ENCODE measurements around the gene AGBL1.
A peak's percentile ranks its signal among the peaks of the same experiment; 100 is the strongest.

The AGBL1 gene

GRCh38 chr15:86063356-86064095, 16.1 kb upstream of the AGBL1 start:
- in situ Hi-C loops (cut with MboI; ENCODE audit: low sequenced_read_pairs): no loop called here
- peaks cover 29% of the 10 kb centered on the region for H3K27me3 ChIP-seq (ENCODE audit: low read depth)
- H3K36me3 ChIP-seq (replicated peaks): no peaks in the 10 kb centered on the region
- H3K9me3 ChIP-seq: no peaks in the 10 kb centered on the region
- H3K4me3 ChIP-seq: no peak overlapping the region
- DNase-seq (ENCODE audit: low spot score in 2 of 2): no peak
- no peaks in the 10 kb centered on the region for H3K4me1 ChIP-seq

- Histone ChIP-seq H3K4me1 (no peaks in the 10 kb centered on the region), H3K27me3 (ENCODE audit: low read depth) (peaks cover 29% of the 10 kb centered on the region), H3K36me3 (replicated peaks) (no peaks in the 10 kb centered on the region), H3K4me3 (no peak overlapping the region), H3K9me3 (no peaks in the 10 kb centered on the region)
- in situ Hi-C loops (cut with MboI; ENCODE audit: low sequenced_read_pairs): no loop called here
- no peak for DNase-seq (ENCODE audit: low spot score in 2 of 2)
Measured at GRCh38 chr15:86064326-86064725, 15.3 kb upstream of the AGBL1 start.

GRCh38 chr15:86066174-86066834, 13.4 kb upstream of the AGBL1 start:
- no peak for DNase-seq (ENCODE audit: low spot score in 2 of 2)
- Histone ChIP-seq H3K27me3 (ENCODE audit: low read depth) (peaks cover 29% of the 10 kb centered on the region), H3K4me1 (no peaks in the 10 kb centered on the region), H3K36me3 (replicated peaks) (no peaks in the 10 kb centered on the region), H3K4me3 (no peak overlapping the region), H3K9me3 (no peaks in the 10 kb centered on the region)
- in situ Hi-C loops (cut with MboI; ENCODE audit: low sequenced_read_pairs): no loop called here

GRCh38 chr15:86073281-86073680, 6.4 kb upstream of the AGBL1 start:
- Histone ChIP-seq H3K36me3 (replicated peaks) (no peaks in the 10 kb centered on the region), H3K9me3 (no peaks in the 10 kb centered on the region), H3K4me3 (no peak overlapping the region), H3K27me3 (ENCODE audit: low read depth) (peaks cover 15% of the 10 kb centered on the region; the same call in 1 of the 2 replicates), H3K4me1 (no peaks in the 10 kb centered on the region; the same call in 1 of the 2 replicates)
- in situ Hi-C loops (cut with MboI; ENCODE audit: low sequenced_read_pairs): no loop called here
- DNase-seq (ENCODE audit: low spot score in 2 of 2): no peak

- in situ Hi-C loops (cut with MboI; ENCODE audit: low sequenced_read_pairs): no loop called here
- H3K4me3 ChIP-seq: no peak overlapping the region
- H3K27me3 ChIP-seq (ENCODE audit: low read depth): peaks cover 23% of the 10 kb centered on the region
- no peaks in the 10 kb centered on the region for H3K9me3 ChIP-seq
- peak in 1 of 2 experiments; percentile 53 for DNase-seq (ENCODE audit: low spot score in 2 of 2)
- no peaks in the 10 kb centered on the region; the same call in 1 of the 2 replicates for H3K4me1 ChIP-seq
- no peaks in the 10 kb centered on the region for H3K36me3 ChIP-seq (replicated peaks)
Measured at GRCh38 chr15:86076468-86076867, 3.2 kb upstream of the AGBL1 start.

GRCh38 chr15:86077070-86077469, 2.6 kb upstream of the AGBL1 start:
- H3K4me3 ChIP-seq: no peak overlapping the region
- no peaks in the 10 kb centered on the region; the same call in 1 of the 2 replicates for H3K4me1 ChIP-seq
- no peak for DNase-seq (ENCODE audit: low spot score in 2 of 2)
- in situ Hi-C loops (cut with MboI; ENCODE audit: low sequenced_read_pairs): no loop called here
- H3K36me3 ChIP-seq (replicated peaks): no peaks in the 10 kb centered on the region
- H3K27me3 ChIP-seq (ENCODE audit: low read depth): peaks cover 26% of the 10 kb centered on the region
- no peaks in the 10 kb centered on the region for H3K9me3 ChIP-seq

GRCh38 chr15:86080302-86080701, 631 bp downstream of the AGBL1 start:
- DNase-seq (ENCODE audit: low spot score in 2 of 2): no peak
- peaks cover 42% of the 10 kb centered on the region for H3K27me3 ChIP-seq (ENCODE audit: low read depth)
- peaks cover 2% of the 10 kb centered on the region; the same call in 1 of the 2 replicates for H3K4me1 ChIP-seq
- H3K4me3 ChIP-seq: no peak overlapping the region
- in situ Hi-C loops (cut with MboI; ENCODE audit: low sequenced_read_pairs): no loop called here
- no peaks in the 10 kb centered on the region for H3K9me3 ChIP-seq
- H3K36me3 ChIP-seq (replicated peaks): no peaks in the 10 kb centered on the region

GRCh38 chr15:86082619-86083380, 3.1 kb downstream of the AGBL1 start:
- DNase-seq (ENCODE audit: low spot score in 2 of 2): peak; percentile 34 to 85
- in situ Hi-C loops (cut with MboI; ENCODE audit: low sequenced_read_pairs): no loop called here
- Histone ChIP-seq H3K4me3 (no peak overlapping the region), H3K27me3 (ENCODE audit: low read depth) (peaks cover 34% of the 10 kb centered on the region), H3K9me3 (no peaks in the 10 kb centered on the region), H3K36me3 (replicated peaks) (no peaks in the 10 kb centered on the region), H3K4me1 (0 out of 2 replicates have a peak, but pooled peaks cover 2% of the 10 kb centered on the region)

- no peak overlapping the region for H3K4me3 ChIP-seq
- H3K36me3 ChIP-seq (replicated peaks): no peaks in the 10 kb centered on the region
- peaks cover 17% of the 10 kb centered on the region for H3K27me3 ChIP-seq (ENCODE audit: low read depth)
- in situ Hi-C loops (cut with MboI; ENCODE audit: low sequenced_read_pairs): no loop called here
- no peak for DNase-seq (ENCODE audit: low spot score in 2 of 2)
- H3K4me1 ChIP-seq: no peaks in the 10 kb centered on the region
- H3K9me3 ChIP-seq: no peaks in the 10 kb centered on the region
Measured at GRCh38 chr15:86087808-86088207, 8.1 kb downstream of the AGBL1 start.

GRCh38 chr15:86089422-86089821, 9.8 kb downstream of the AGBL1 start:
- H3K36me3 ChIP-seq (replicated peaks): no peaks in the 10 kb centered on the region
- in situ Hi-C loops (cut with MboI; ENCODE audit: low sequenced_read_pairs): no loop called here

GRCh38 chr15:86101818-86102217, 22.1 kb downstream of the AGBL1 start:
- Histone ChIP-seq H3K27me3 (ENCODE audit: low read depth) (peaks cover 4% of the 10 kb centered on the region; the same call in 1 of the 2 replicates), H3K36me3 (replicated peaks) (no peaks in the 10 kb centered on the region), H3K4me3 (no peak overlapping the region), H3K9me3 (no peaks in the 10 kb centered on the region), H3K4me1 (no peaks in the 10 kb centered on the region)
- DNase-seq (ENCODE audit: low spot score in 2 of 2): no peak
- in situ Hi-C loops (cut with MboI; ENCODE audit: low sequenced_read_pairs): no loop called here

More at GRCh38 chr15:86089422-86089821, 9.8 kb downstream of the AGBL1 start:
- Histone ChIP-seq H3K4me3 (no peak overlapping the region), H3K27me3 (ENCODE audit: low read depth) (peaks cover 9% of the 10 kb centered on the region), H3K4me1 (no peaks in the 10 kb centered on the region), H3K9me3 (no peaks in the 10 kb centered on the region)
- DNase-seq (ENCODE audit: low spot score in 2 of 2): no peak

- in situ Hi-C loops (cut with MboI; ENCODE audit: low sequenced_read_pairs): no loop called here
- H3K27me3 ChIP-seq (ENCODE audit: low read depth): peaks cover 7% of the 10 kb centered on the region; the same call in 1 of the 2 replicates
- H3K9me3 ChIP-seq: no peaks in the 10 kb centered on the region
- no peak for DNase-seq (ENCODE audit: low spot score in 2 of 2)
- H3K4me3 ChIP-seq: no peak overlapping the region
- no peaks in the 10 kb centered on the region for H3K36me3 ChIP-seq (replicated peaks)
- no peaks in the 10 kb centered on the region for H3K4me1 ChIP-seq
Measured at GRCh38 chr15:86103825-86104224, 24.2 kb downstream of the AGBL1 start.

- H3K4me3 ChIP-seq: no peak overlapping the region
- H3K27me3 ChIP-seq (ENCODE audit: low read depth): peaks cover 14% of the 10 kb centered on the region
- H3K4me1 ChIP-seq: no peaks in the 10 kb centered on the region
- H3K9me3 ChIP-seq: no peaks in the 10 kb centered on the region
- in situ Hi-C loops (cut with MboI; ENCODE audit: low sequenced_read_pairs): no loop called here
- no peaks in the 10 kb centered on the region for H3K36me3 ChIP-seq (replicated peaks)
- DNase-seq (ENCODE audit: low spot score in 2 of 2): no peak
Measured at GRCh38 chr15:86106306-86106705, 26.6 kb downstream of the AGBL1 start.
